Measurements from ENCODE around the gene EIF4G2.

Gene EIF4G2

DNA sequence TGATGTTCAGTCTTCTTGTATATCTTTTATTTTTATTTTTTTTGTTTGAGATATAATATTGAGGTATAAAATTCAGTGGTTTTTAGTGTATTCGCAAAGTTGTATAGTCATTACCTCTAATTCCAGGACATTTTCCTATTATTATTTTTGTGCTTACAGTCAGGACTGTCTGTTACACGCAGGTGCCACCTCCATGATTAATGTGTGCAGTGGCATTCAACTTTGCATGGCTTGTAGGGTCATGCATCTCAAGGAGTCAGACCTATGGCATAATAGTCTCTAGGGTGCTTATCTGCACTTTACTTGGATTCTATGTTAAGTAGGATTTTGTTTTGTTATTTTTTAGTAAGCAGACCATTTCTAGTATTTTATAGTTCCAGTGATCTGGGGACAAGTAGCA is 56.7 kb downstream of the EIF4G2 start:
- Histone ChIP-seq H3K27me3 (ENCODE audit: control insufficient read depth, insufficient read depth, low read length) (no peaks in the 10 kb centered on the region), H3K79me2 (no peaks in the 10 kb centered on the region), H3K9me3 (ENCODE audit: control insufficient read depth, low read length) (no peaks in the 10 kb centered on the region), H3K36me3 (ENCODE audit: control insufficient read depth, insufficient read depth, low read length) (no peaks in the 10 kb centered on the region), H3K27ac (no peak overlapping the region), H2AFZ (peak overlapping the region; percentile 80), H3K4me3 (ENCODE audit: low read depth, low read length) (peak overlapping the region; percentile 91), H3K4me1 (peaks cover 6% of the 10 kb centered on the region), H3K9ac (no peak overlapping the region), H3K4me2 (ENCODE audit: low read length) (peak overlapping the region; percentile 85)
- TF ChIP-seq, protein P1, sequence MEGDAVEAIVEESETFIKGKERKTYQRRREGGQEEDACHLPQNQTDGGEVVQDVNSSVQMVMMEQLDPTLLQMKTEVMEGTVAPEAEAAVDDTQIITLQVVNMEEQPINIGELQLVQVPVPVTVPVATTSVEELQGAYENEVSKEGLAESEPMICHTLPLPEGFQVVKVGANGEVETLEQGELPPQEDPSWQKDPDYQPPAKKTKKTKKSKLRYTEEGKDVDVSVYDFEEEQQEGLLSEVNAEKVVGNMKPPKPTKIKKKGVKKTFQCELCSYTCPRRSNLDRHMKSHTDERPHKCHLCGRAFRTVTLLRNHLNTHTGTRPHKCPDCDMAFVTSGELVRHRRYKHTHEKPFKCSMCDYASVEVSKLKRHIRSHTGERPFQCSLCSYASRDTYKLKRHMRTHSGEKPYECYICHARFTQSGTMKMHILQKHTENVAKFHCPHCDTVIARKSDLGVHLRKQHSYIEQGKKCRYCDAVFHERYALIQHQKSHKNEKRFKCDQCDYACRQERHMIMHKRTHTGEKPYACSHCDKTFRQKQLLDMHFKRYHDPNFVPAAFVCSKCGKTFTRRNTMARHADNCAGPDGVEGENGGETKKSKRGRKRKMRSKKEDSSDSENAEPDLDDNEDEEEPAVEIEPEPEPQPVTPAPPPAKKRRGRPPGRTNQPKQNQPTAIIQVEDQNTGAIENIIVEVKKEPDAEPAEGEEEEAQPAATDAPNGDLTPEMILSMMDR (IDR thresholded peaks at IDR 0.05) = no peak

DNA sequence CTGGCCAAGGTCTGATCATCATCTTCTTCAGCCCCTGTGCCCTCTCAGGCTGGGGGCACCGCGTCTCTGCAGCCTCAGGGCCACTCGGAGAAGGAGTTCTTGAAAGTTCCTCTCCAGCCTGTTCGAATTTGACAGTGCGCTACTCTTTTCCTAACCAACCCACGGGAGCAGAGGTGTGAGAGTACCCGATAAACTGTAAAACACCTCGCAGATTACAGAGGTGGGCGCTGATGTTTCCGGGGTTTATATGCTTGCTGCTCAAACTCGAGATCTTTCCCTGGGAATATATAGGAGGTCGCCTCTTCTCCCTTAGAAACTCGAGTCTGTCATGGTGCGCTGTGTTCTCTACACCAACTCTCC is 57.2 kb downstream of the EIF4G2 start:
- peak overlapping the region; percentile 85 for H3K4me2 ChIP-seq (ENCODE audit: low read length)
- H3K9me3 ChIP-seq (ENCODE audit: control insufficient read depth, low read length) = no peaks in the 10 kb centered on the region
- no peaks in the 10 kb centered on the region for H3K27me3 ChIP-seq (ENCODE audit: control insufficient read depth, insufficient read depth, low read length)
- no peaks in the 10 kb centered on the region for H3K36me3 ChIP-seq (ENCODE audit: control insufficient read depth, insufficient read depth, low read length)
- H3K4me1 ChIP-seq = peaks cover 6% of the 10 kb centered on the region
- H2AFZ ChIP-seq = peak overlapping the region; percentile 80
- peak overlapping the region; percentile 19 for H3K9ac ChIP-seq
- TF ChIP-seq, protein P1 (IDR thresholded peaks at IDR 0.05) = no peak
- peak overlapping the region; percentile 88 for H3K27ac ChIP-seq
- H3K79me2 ChIP-seq = no peaks in the 10 kb centered on the region
- peak overlapping the region; percentile 91 for H3K4me3 ChIP-seq (ENCODE audit: low read depth, low read length)

DNA sequence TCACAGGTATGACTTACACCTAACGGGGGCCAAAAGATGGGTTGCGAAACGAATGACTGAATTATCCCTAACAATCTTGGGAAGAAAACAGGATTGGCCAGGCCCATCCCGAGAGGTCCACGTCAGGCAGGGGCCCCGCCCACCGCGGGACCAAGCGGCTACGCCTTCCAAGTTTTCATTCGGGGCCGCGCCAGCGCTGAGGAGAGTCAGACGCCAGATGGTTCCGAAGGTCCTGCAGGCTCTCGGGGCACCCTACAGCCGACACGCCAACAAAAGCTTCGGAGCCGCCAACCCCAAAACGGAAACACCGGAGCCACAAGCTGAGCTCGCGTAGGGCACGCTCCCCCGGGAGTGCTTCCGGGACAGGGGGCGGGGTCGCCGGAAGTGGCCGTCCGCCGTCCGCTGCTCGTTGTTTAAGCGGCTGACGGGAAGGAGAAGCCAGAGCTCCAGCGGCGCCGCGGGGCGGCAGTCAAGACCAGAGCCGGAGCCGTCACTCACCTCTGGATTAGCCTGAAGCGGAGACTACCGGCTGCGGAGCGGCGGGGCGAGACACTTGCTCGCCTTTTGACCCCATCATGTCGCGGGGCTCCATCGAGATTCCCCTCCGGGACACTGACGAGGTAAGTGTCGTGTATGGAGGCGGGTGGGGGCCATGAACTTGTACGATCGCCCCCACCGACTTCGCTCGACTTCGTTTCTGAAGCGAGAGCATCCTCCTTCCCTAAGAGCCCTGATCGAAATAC is 57.7 kb downstream of the EIF4G2 start, which contains the start of gene CTR9:
CTR9 (plus strand) TSS at position 409 of the 743 bp plus-strand sequence; CDS start at position 576, 167 bp downstream.
- TF ChIP-seq, protein P1 (IDR thresholded peaks at IDR 0.05) = peak; percentile 6
- H3K9me3 ChIP-seq (ENCODE audit: control insufficient read depth, low read length) = no peaks in the 10 kb centered on the region
- H3K4me3 ChIP-seq (ENCODE audit: low read depth, low read length) = peak within 1 kb of the TSS; percentile 91
- no peaks in the 10 kb centered on the region for H3K27me3 ChIP-seq (ENCODE audit: control insufficient read depth, insufficient read depth, low read length)
- peak within 1 kb of the TSS; percentile 80 for H2AFZ ChIP-seq
- H3K9ac ChIP-seq = peak within 1 kb of the TSS; percentile 19
- H3K4me1 ChIP-seq = peaks cover 6% of the 10 kb centered on the region
- H3K36me3 ChIP-seq (ENCODE audit: control insufficient read depth, insufficient read depth, low read length) = no peaks in the 10 kb centered on the region
- H3K4me2 ChIP-seq (ENCODE audit: low read length) = peak within 1 kb of the TSS; percentile 85
- peak within 1 kb of the TSS; percentile 88 for H3K27ac ChIP-seq
- no peaks in the 10 kb centered on the region for H3K79me2 ChIP-seq

DNA sequence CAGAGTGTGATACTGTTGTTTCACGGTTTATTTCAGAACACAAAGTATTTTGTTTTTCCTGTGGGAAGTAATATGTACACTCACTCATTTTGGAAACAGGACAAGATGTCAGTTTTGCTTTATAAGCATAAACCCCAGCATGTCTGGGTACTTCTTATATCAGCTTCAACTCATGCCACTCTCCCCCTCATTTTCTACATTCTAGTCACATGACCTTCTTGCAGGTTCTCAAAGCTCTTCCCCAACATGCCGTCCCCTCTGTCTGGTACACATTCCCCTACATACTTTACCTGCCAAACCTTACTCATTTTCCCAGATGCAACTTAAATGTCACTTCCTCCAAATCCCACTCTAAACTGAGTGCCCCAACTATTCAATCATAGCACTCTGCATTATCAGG is 59.2 kb downstream of the EIF4G2 start:
- no peak overlapping the region for H3K27ac ChIP-seq
- H3K27me3 ChIP-seq (ENCODE audit: control insufficient read depth, insufficient read depth, low read length) = no peaks in the 10 kb centered on the region
- H3K4me2 ChIP-seq (ENCODE audit: low read length) = no peak overlapping the region
- peaks cover 6% of the 10 kb centered on the region for H3K4me1 ChIP-seq
- no peak overlapping the region for H3K4me3 ChIP-seq (ENCODE audit: low read depth, low read length)
- no peaks in the 10 kb centered on the region for H3K9me3 ChIP-seq (ENCODE audit: control insufficient read depth, low read length)
- no peaks in the 10 kb centered on the region for H3K79me2 ChIP-seq
- TF ChIP-seq, protein P1 (IDR thresholded peaks at IDR 0.05) = no peak
- H3K9ac ChIP-seq = no peak overlapping the region
- H3K36me3 ChIP-seq (ENCODE audit: control insufficient read depth, insufficient read depth, low read length) = no peaks in the 10 kb centered on the region
- H2AFZ ChIP-seq = peak overlapping the region; percentile 11

DNA sequence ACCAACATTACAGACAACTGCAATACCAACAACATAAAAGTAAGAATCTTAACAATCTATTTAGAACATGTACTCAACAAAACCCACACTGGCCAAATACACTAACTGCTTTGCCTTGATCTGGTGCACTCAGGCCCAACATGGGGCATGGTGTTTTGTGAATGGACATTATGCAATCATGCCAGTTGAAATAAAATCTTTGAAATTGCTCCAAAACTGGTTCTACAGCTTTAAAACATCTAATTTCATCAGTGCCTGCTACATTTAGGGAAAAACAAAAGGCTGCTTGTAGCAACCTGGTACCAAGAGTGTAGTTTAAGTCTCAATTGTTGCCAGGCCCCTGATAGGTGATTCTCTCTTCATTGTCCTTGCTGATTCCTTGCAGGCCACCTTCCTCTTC is 61.0 kb downstream of the EIF4G2 start:
- H2AFZ ChIP-seq = peak overlapping the region; percentile 28
- H3K9ac ChIP-seq = no peak overlapping the region
- H3K36me3 ChIP-seq (ENCODE audit: control insufficient read depth, insufficient read depth, low read length) = no peaks in the 10 kb centered on the region
- H3K27ac ChIP-seq = no peak overlapping the region
- no peaks in the 10 kb centered on the region for H3K9me3 ChIP-seq (ENCODE audit: control insufficient read depth, low read length)
- H3K27me3 ChIP-seq (ENCODE audit: control insufficient read depth, insufficient read depth, low read length) = no peaks in the 10 kb centered on the region
- no peaks in the 10 kb centered on the region for H3K79me2 ChIP-seq
- H3K4me3 ChIP-seq (ENCODE audit: low read depth, low read length) = no peak overlapping the region
- TF ChIP-seq, protein P1 (IDR thresholded peaks at IDR 0.05) = no peak
- H3K4me1 ChIP-seq = peaks cover 8% of the 10 kb centered on the region
- H3K4me2 ChIP-seq (ENCODE audit: low read length) = no peak overlapping the region
